H9 (cell line): Measurements from ENCODE around the gene TIMM22. TPM values are rescaled to one million over a fixed set of nuclear protein-coding genes. Genes with fewer than 3 reads are reported as not detected.

Experiments used
- DNase-seq: peaks from one replicate; pipeline ENCODE4 v3.0.0-alpha.2; 2017
- H2AFZ ChIP-seq: one replicate; pipeline ENCODE4 v1.6.1; 2013; ENCODE audit warnings: mild to moderate bottlenecking, low read length, control low read depth, moderate library complexity
- H2AK5ac ChIP-seq: 2 replicates; pipeline ENCODE4 v1.6.1; 2013; ENCODE audit warnings: low read length, control low read depth, mixed read lengths; ENCODE audit not compliant: insufficient read length
- H2BK120ac ChIP-seq: one replicate; pipeline ENCODE4 v1.6.1; 2013; ENCODE audit warnings: low read depth, mild to moderate bottlenecking, low read length, control low read depth, inconsistent platforms; ENCODE audit not compliant: poor library complexity, severe bottlenecking
- H2BK12ac ChIP-seq: 2 replicates; pipeline ENCODE4 v1.6.1; 2013; ENCODE audit warnings: low read length, control low read depth, mixed read lengths, low read depth; ENCODE audit not compliant: insufficient read length
- H2BK15ac ChIP-seq: 2 replicates; pipeline ENCODE4 v1.6.1; 2013; ENCODE audit warnings: low read depth, low read length, control low read depth
- H2BK20ac ChIP-seq: one replicate; pipeline ENCODE4 v1.6.1; 2013; ENCODE audit warnings: low read depth, mild to moderate bottlenecking, low read length, control low read depth, inconsistent platforms; ENCODE audit not compliant: poor library complexity, severe bottlenecking
- H2BK5ac ChIP-seq: 2 replicates; pipeline ENCODE4 v1.6.1; 2013; ENCODE audit warnings: low read length, control low read depth, mixed read lengths; ENCODE audit not compliant: insufficient read length
- H3K14ac ChIP-seq: 2 replicates; pipeline ENCODE4 v1.6.1; 2013; ENCODE audit warnings: low read length, control low read depth; ENCODE audit not compliant: insufficient read depth
- H3K18ac ChIP-seq: 2 replicates; pipeline ENCODE4 v1.6.1; 2013; ENCODE audit warnings: low read depth, mild to moderate bottlenecking, mixed read lengths, low read length, control low read depth; ENCODE audit not compliant: insufficient read length
- H3K23ac ChIP-seq: 2 replicates; pipeline ENCODE4 v1.6.1; 2013; ENCODE audit warnings: low read length, control low read depth, mixed read lengths, low read depth; ENCODE audit not compliant: insufficient read length
- H3K23me2 ChIP-seq: 2 replicates; pipeline ENCODE4 v1.6.1; 2013; ENCODE audit warnings: low read depth, mild to moderate bottlenecking, mixed read lengths, low read length, control low read depth; ENCODE audit not compliant: insufficient read length, poor library complexity, severe bottlenecking
- H3K27ac ChIP-seq: 2 replicates; pipeline ENCODE4 v1.5.1; 2013; ENCODE audit warnings: low read length, control low read depth, mixed read lengths, low read depth; ENCODE audit not compliant: insufficient read length
- H3K27me3 ChIP-seq: 2 replicates; pipeline ENCODE4 v1.6.1; 2013; ENCODE audit warnings: low read length, control low read depth, inconsistent platforms; ENCODE audit not compliant: insufficient read depth
- H3K4ac ChIP-seq: 2 replicates; pipeline ENCODE4 v1.6.1; 2013; ENCODE audit warnings: low read depth, mild to moderate bottlenecking, control low read depth, inconsistent platforms, low read length, moderate library complexity
- H3K4me1 ChIP-seq: 2 replicates; pipeline ENCODE4 v1.6.1; 2013; ENCODE audit warnings: low read length, control low read depth, inconsistent platforms; ENCODE audit not compliant: insufficient read depth
- H3K4me2 ChIP-seq: 2 replicates; pipeline ENCODE4 v1.6.1; 2013; ENCODE audit warnings: low read length, control low read depth, mixed read lengths; ENCODE audit not compliant: insufficient read length, insufficient read depth
- H3K56ac ChIP-seq: 2 replicates; pipeline ENCODE4 v1.6.1; 2013; ENCODE audit warnings: low read depth, mild to moderate bottlenecking, mixed read lengths, low read length, control low read depth; ENCODE audit not compliant: insufficient read length
- H3K79me1 ChIP-seq: 2 replicates; pipeline ENCODE4 v1.6.1; 2013; ENCODE audit warnings: low read depth, mild to moderate bottlenecking, moderate library complexity, low read length, control low read depth, inconsistent platforms; ENCODE audit not compliant: insufficient read depth, poor library complexity, severe bottlenecking
- H3K79me2 ChIP-seq: 2 replicates; pipeline ENCODE4 v1.6.1; 2013; ENCODE audit warnings: low read length, control low read depth, inconsistent platforms; ENCODE audit not compliant: insufficient read depth
- H3K9ac ChIP-seq: 2 replicates; pipeline ENCODE4 v1.6.1; 2013; ENCODE audit warnings: low read length, control low read depth, mixed read lengths; ENCODE audit not compliant: insufficient read length; ENCODE audit errors: extremely low read depth
- H3K9me3 ChIP-seq: one replicate; pipeline ENCODE4 v1.6.1; 2013; ENCODE audit warnings: low read depth, low read length, inconsistent platforms; ENCODE audit not compliant: control insufficient read depth
- H3T11ph ChIP-seq: one replicate; pipeline ENCODE4 v1.6.1; 2013; ENCODE audit warnings: mild to moderate bottlenecking, low read length, control low read depth, inconsistent platforms
- H4K20me1 ChIP-seq: one replicate; pipeline ENCODE4 v1.6.1; 2013; ENCODE audit not compliant: control insufficient read depth, insufficient read length, insufficient read depth
- H4K5ac ChIP-seq: 2 replicates; pipeline ENCODE4 v1.6.1; 2013; ENCODE audit warnings: low read depth, mild to moderate bottlenecking, mixed read lengths, low read length, control low read depth; ENCODE audit not compliant: insufficient read length
- H4K8ac ChIP-seq: replicated peaks from 2 replicates; pipeline ENCODE4 v1.6.1; 2013; ENCODE audit warnings: low read length, control low read depth, mixed read lengths, low read depth; ENCODE audit not compliant: insufficient read length
- H4K91ac ChIP-seq: 2 replicates; pipeline ENCODE4 v1.6.1; 2013; ENCODE audit warnings: low read depth, mild to moderate bottlenecking, moderate library complexity, mixed read lengths, low read length, control low read depth; ENCODE audit not compliant: insufficient read length
- H3K27ac Mint-ChIP-seq, 3 experiments: 2 replicates in 2 of 3; 3 replicates in 1 of 3; pipeline ENCODE4 v1.8.0; 2020 to 2021; ENCODE audit warnings: mixed read lengths in 3 of 3, mild to moderate bottlenecking in 1 of 3, moderate library complexity in 1 of 3
- H3K27me3 Mint-ChIP-seq: 2 replicates; pipeline ENCODE4 v1.8.0; 2021; ENCODE audit warnings: low read depth, mild to moderate bottlenecking, moderate library complexity, mixed read lengths
- H3K36me3 Mint-ChIP-seq, 3 experiments: 2 replicates in 2 of 3; 3 replicates in 1 of 3; pipeline ENCODE4 v1.8.0; 2020 to 2021; ENCODE audit warnings: low read depth in 3 of 3, mixed read lengths in 3 of 3; ENCODE audit not compliant: insufficient read depth in 1 of 3
- H3K4me1 Mint-ChIP-seq, 2 experiments: 2 replicates each; pipeline ENCODE4 v1.8.0; 2020; ENCODE audit warnings: mixed read lengths in 2 of 2
- H3K4me3 Mint-ChIP-seq, 2 experiments: 2 replicates in 1 of 2; 3 replicates in 1 of 2; pipeline ENCODE4 v1.8.0; 2020 to 2021; ENCODE audit warnings: mild to moderate bottlenecking in 2 of 2, mixed read lengths in 2 of 2, moderate library complexity in 1 of 2
- H3K9me3 Mint-ChIP-seq, 2 experiments: 2 replicates in 1 of 2; 3 replicates in 1 of 2; pipeline ENCODE4 v1.8.0; 2020; ENCODE audit warnings: mild to moderate bottlenecking in 2 of 2, mixed read lengths in 2 of 2, moderate library complexity in 1 of 2
- WGBS: extraction: QIAGEN DNeasy Blood & Tissue Kit; methylation state at CpG from one replicate; pipeline ENCODE4 v1.1.7; 2013; ENCODE audit warnings: missing lambda C conversion rate, low lambda C conversion rate, mixed read lengths; ENCODE audit not compliant: insufficient read length; ENCODE audit errors: extremely low coverage; 5-methylcytosine and 5-hydroxymethylcytosine counted together
- total RNA-seq: library from RNA; stranded (reverse); gene quantifications from 2 replicates; pipeline ENCODE4 v1.2.1, GENCODE V29; 2021
- TF ChIP-seq, protein P1 (sequence below): fragments of 200-600 bp; sonication (generic); conservative IDR thresholded peaks from 3 replicates; pipeline ENCODE4 v1.8.0; 2021; ENCODE audit warnings: antibody characterized with exemption, mild to moderate bottlenecking

TIMM22 gene
- total RNA-seq, 1 experiment from 2014 or later: 23.0 TPM

- Histone ChIP-seq H3K4me1 (no peaks in the 10 kb centered on the region), H2BK12ac (no peak overlapping the region), H3K79me2 (no peaks in the 10 kb centered on the region; the same call in 1 of the 2 replicates), H3K14ac (no peak overlapping the region), H3K9me3 (no peaks in the 10 kb centered on the region), H3K27me3 (no peaks in the 10 kb centered on the region), H3T11ph (no peak overlapping the region), H3K79me1 (no peaks in the 10 kb centered on the region), H3K18ac (no peak overlapping the region), H2BK5ac (no peak overlapping the region), H3K4ac (no peak overlapping the region), H4K20me1 (no peaks in the 10 kb centered on the region), H2BK120ac (no peak overlapping the region), H2AFZ (no peak overlapping the region), H3K9ac (no peak overlapping the region), H3K56ac (no peak overlapping the region), H3K4me2 (no peak overlapping the region), H2BK20ac (no peak overlapping the region), H3K23me2 (peaks cover 6% of the 10 kb centered on the region), H4K5ac (no peak overlapping the region), H3K27ac (no peak overlapping the region), H3K23ac (no peak overlapping the region), H2BK15ac (no peak overlapping the region), H2AK5ac (no peak overlapping the region), H4K91ac (no peak overlapping the region), H4K8ac (no peak overlapping the region)
- TF ChIP-seq, protein P1, sequence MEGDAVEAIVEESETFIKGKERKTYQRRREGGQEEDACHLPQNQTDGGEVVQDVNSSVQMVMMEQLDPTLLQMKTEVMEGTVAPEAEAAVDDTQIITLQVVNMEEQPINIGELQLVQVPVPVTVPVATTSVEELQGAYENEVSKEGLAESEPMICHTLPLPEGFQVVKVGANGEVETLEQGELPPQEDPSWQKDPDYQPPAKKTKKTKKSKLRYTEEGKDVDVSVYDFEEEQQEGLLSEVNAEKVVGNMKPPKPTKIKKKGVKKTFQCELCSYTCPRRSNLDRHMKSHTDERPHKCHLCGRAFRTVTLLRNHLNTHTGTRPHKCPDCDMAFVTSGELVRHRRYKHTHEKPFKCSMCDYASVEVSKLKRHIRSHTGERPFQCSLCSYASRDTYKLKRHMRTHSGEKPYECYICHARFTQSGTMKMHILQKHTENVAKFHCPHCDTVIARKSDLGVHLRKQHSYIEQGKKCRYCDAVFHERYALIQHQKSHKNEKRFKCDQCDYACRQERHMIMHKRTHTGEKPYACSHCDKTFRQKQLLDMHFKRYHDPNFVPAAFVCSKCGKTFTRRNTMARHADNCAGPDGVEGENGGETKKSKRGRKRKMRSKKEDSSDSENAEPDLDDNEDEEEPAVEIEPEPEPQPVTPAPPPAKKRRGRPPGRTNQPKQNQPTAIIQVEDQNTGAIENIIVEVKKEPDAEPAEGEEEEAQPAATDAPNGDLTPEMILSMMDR: no peak
- no CpG with 5 or more reads among the region's 3 CpGs for WGBS
- Mint-ChIP-seq H3K4me1 (peaks cover 5 to 9% of the 10 kb centered on the region in 2 experiments), H3K27ac (no peak overlapping the region), H3K27me3 (no peaks in the 10 kb centered on the region; the same call in none of the 2 replicates), H3K9me3 (no peaks in the 10 kb centered on the region), H3K36me3 (no peaks in the 10 kb centered on the region), H3K4me3 (no peak overlapping the region)
- DNase-seq: no peak
Measured at GRCh38 chr17:983921-984320, 13.0 kb upstream of the TIMM22 start.
